CMK (cell line): Measurements from ENCODE around the gene HOXC5.

Source experiments
- DNase-seq: peaks from one replicate; pipeline ENCODE4 v3.0.0-alpha.2; 2010; ENCODE audit warnings: low read depth

The HOXC5 gene

GRCh38 chr12:54019924-54020590 lies 12.8 kb upstream of the HOXC5 start:
- no peak for DNase-seq

GRCh38 chr12:54020591-54021405 lies 12.1 kb upstream of the HOXC5 start:
- no peak for DNase-seq

- DNase-seq, result no peak
These were observed 11.3 kb upstream of the HOXC5 start for GRCh38 chr12:54021432-54022013.

- DNase-seq, result no peak
These were observed 9.6 kb upstream of the HOXC5 start for GRCh38 chr12:54022960-54023884.

- no peak for DNase-seq
These were observed 8.7 kb upstream of the HOXC5 start for GRCh38 chr12:54024127-54024526.

GRCh38 chr12:54024581-54025305 lies 8.1 kb upstream of the HOXC5 start:
- no peak for DNase-seq

- DNase-seq, result no peak
These were observed 7.1 kb upstream of the HOXC5 start for GRCh38 chr12:54025499-54026405.

- no peak for DNase-seq
These were observed 6.0 kb upstream of the HOXC5 start for GRCh38 chr12:54026640-54027441.

GRCh38 chr12:54027442-54027786 lies 5.4 kb upstream of the HOXC5 start:
- no peak for DNase-seq

- DNase-seq, result no peak
These were observed 4.3 kb upstream of the HOXC5 start, which contains the start of gene HOXC6 for GRCh38 chr12:54028314-54029201. Gene HOXC6 (plus strand): TSS chr12:54028440. CDS start chr12:54028522, 82 bp downstream.

- no peak for DNase-seq
These were observed 3.1 kb upstream of the HOXC5 start for GRCh38 chr12:54029529-54030441.

- no peak for DNase-seq
These were observed 2.4 kb upstream of the HOXC5 start for GRCh38 chr12:54030442-54030801.

GRCh38 chr12:54030889-54031471 lies 1.9 kb upstream of the HOXC5 start:
- DNase-seq, result no peak

GRCh38 chr12:54031480-54031879 lies 1.4 kb upstream of the HOXC5 start:
- no peak for DNase-seq

GRCh38 chr12:54032086-54032619 lies 697 bp upstream of the HOXC5 start:
- DNase-seq, result no peak

- DNase-seq, result no peak
These were observed 493 bp downstream of the HOXC5 start for GRCh38 chr12:54033106-54033979.
